Body of pancreas (tissue), 4 donors: ENCODE results near the gene FAM20B. TPM values are rescaled to one million over a fixed set of nuclear protein-coding genes. Genes with fewer than 3 reads are reported as not detected.

ENCODE experiments used
- ATAC-seq: fragments of 150-250 bp; one replicate; pipeline ENCODE4 v1.9.1; 2016
- DNase-seq, 4 donors: peaks; one replicate each; pipeline ENCODE4 v3.0.0-alpha.2; 2019
- H3K27ac ChIP-seq, 4 donors: fragments of 200-600 bp; sonication (generic); 1 replicate in 3 of 4; 2 replicates in 1 of 4; pipeline versions ENCODE4 v1.5.1 to v1.6.1; 2016 to 2019; ENCODE audit warnings: mild to moderate bottlenecking in 1 of 4, mixed read lengths in 1 of 4, moderate library complexity in 1 of 4
- H3K27me3 ChIP-seq, 2 donors: fragments of 200-600 bp; sonication (generic); one replicate each; pipeline ENCODE4 v1.6.0; 2016; ENCODE audit warnings: mild to moderate bottlenecking in 1 of 2
- H3K36me3 ChIP-seq, 2 donors: fragments of 200-600 bp; sonication (generic); replicated peaks in 1 of 2; 2 replicates each; pipeline ENCODE4 v1.5.1; 2016; ENCODE audit warnings: low read depth in 2 of 2; ENCODE audit not compliant: insufficient read depth in 1 of 2
- H3K4me1 ChIP-seq: fragments of 200-600 bp; sonication (generic); one replicate; pipeline ENCODE4 v1.6.0; 2016
- H3K4me3 ChIP-seq, 2 donors: fragments of 200-600 bp; sonication (generic); 1 replicate in 1 of 2; 2 replicates in 1 of 2; pipeline ENCODE4 v1.5.1; 2016 to 2019
- H3K9me3 ChIP-seq, 3 donors: fragments of 200-600 bp; sonication (generic); 1 replicate in 2 of 3; 2 replicates in 1 of 3; pipeline ENCODE4 v1.5.1; 2016
- POLR2A ChIP-seq, 3 donors: fragments of 450-650 bp; IDR thresholded peaks; one replicate each; pipeline ENCODE4 v1.6.1; 2016; ENCODE audit warnings: antibody characterized with exemption in 3 of 3, mild to moderate bottlenecking in 2 of 3
- WGBS, 2 donors: methylation state at CpG; one replicate each; pipeline ENCODE4 v1.1.5; 2017; 5-methylcytosine and 5-hydroxymethylcytosine counted together
- intact Hi-C: fragments of 100-400 bp; cut with DNase I; formaldehyde crosslinking; loops from one replicate; pipeline ENCODE4 v1.15.1; 2023
- total RNA-seq, 2 donors: library from RNA; depleted of rRNA; stranded (reverse); fragments of >200 nt; gene quantifications; one replicate each; pipeline ENCODE4 v1.1.0, GENCODE V29; 2016
- TF ChIP-seq, protein P1 (sequence below), 7 experiments: fragments of 450-650 bp in 4 of 7; fragments of 200-600 bp in 3 of 7; sonication (generic) in 3 of 7; IDR thresholded peaks; one replicate each; pipeline ENCODE4 v1.5.1; 2016 to 2019; ENCODE audit warnings: antibody characterized with exemption in 7 of 7

FAM20B gene
- total RNA-seq, 2 donors from 2014 or later: 11.4 to 11.9 TPM

DNA sequence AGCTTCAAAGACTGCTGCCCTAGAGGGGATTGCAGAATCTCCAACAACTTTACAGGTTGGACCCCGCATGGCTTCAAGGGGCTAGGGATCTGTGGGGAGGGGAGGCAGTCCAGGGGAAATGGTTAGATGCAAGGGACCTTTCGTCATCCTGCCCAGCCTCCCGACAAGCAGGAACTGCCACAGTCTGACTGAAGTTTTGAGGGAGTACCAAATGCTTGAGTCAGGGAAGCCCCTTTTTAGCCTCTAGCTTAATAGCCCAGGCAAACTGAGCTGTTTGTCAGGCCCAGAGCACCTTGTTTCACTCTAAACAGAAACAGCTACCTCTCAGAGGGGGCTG, 57.3 kb downstream of the FAM20B start:
- Histone ChIP-seq H3K4me1 (peaks cover 25% of the 10 kb centered on the region), H3K27ac (peak overlapping the region in 3 of 4 donors; percentile 78 to 91 (median 84)), H3K4me3 (peak overlapping the region in 1 of 2 donors; percentile 71), H3K36me3 (no peaks in the 10 kb centered on the region), H3K27me3 (no peaks in the 10 kb centered on the region), H3K9me3 (no peaks in the 10 kb centered on the region)
- intact Hi-C loops: loop anchor here (10.0 kb wide), 1 partner anchor 282 kb away; the partner anchor contains the start of gene AXDND1
- DNase-seq: no peak
- TF ChIP-seq, protein P1, sequence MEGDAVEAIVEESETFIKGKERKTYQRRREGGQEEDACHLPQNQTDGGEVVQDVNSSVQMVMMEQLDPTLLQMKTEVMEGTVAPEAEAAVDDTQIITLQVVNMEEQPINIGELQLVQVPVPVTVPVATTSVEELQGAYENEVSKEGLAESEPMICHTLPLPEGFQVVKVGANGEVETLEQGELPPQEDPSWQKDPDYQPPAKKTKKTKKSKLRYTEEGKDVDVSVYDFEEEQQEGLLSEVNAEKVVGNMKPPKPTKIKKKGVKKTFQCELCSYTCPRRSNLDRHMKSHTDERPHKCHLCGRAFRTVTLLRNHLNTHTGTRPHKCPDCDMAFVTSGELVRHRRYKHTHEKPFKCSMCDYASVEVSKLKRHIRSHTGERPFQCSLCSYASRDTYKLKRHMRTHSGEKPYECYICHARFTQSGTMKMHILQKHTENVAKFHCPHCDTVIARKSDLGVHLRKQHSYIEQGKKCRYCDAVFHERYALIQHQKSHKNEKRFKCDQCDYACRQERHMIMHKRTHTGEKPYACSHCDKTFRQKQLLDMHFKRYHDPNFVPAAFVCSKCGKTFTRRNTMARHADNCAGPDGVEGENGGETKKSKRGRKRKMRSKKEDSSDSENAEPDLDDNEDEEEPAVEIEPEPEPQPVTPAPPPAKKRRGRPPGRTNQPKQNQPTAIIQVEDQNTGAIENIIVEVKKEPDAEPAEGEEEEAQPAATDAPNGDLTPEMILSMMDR (IDR thresholded peaks at IDR 0.05): no peak
- peak in 1 of 3 donors; percentile 4 for TF ChIP-seq POLR2A (IDR thresholded peaks at IDR 0.05)
- 11% methylated on average over 3 of the region's 3 CpGs; no CpG with 5 or more reads in 1 of the 2 donors for WGBS, 2 donors
- ATAC-seq: no peak

DNA sequence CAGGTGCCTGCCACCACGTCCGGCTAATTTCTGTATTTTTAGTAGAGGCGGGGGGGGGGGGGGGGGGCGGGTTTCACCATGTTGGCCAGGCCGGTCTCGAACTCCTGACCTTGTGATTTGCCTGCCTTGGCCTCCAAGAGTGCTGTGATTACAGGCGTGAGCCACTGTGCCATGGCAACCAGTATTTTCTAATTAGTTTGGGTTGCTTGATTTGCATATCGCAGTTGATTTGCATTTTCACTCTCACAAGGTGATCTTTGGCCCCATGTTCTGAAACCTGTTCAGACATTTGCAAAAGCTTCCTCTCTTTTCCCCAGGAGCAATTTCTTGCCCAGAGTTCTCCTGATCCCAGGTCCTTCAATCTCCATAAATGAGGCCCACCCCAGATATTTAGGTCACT, 57.8 kb downstream of the FAM20B start:
- Histone ChIP-seq H3K9me3 (no peaks in the 10 kb centered on the region), H3K27ac (no peak overlapping the region), H3K36me3 (no peaks in the 10 kb centered on the region), H3K4me3 (no peak overlapping the region), H3K27me3 (no peaks in the 10 kb centered on the region), H3K4me1 (peaks cover 25% of the 10 kb centered on the region)
- DNase-seq: no peak
- TF ChIP-seq, protein P1 (IDR thresholded peaks at IDR 0.05): no peak
- TF ChIP-seq POLR2A (IDR thresholded peaks at IDR 0.05): no peak
- intact Hi-C loops: loop anchor here (10.0 kb wide), 1 partner anchor 281 kb away; the partner anchor contains the start of gene AXDND1
- no peak for ATAC-seq
- 67 to 72% methylated on average over 7 to 8 of the region's 8 CpGs for WGBS, 2 donors

DNA sequence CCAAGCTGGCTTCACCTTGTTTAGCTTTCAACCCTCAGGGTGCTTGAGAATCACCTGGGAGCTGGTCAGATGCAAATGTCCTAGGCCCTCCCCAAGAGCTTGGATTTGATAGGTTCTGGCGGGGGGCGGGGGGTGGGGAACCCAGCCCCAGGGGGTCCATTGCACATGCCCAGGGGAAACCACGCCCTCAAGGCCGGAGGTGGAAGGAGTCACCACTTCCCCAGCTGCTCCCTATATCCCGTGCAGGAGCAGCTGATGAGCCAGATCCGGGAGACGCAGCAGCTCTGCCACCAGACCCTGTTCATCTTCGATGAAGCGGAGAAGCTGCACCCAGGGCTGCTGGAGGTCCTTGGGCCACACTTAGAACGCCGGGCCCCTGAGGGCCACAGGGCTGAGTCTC, 62.0 kb downstream of the FAM20B start:
- intact Hi-C loops: loop anchor here (10.0 kb wide), 1 partner anchor 277 kb away; the partner anchor contains the start of gene AXDND1
- DNase-seq (peak in 3 of 4 donors; percentile 16 to 25 (median 17)), ATAC-seq (no peak)
- Histone ChIP-seq H3K36me3 (no peaks in the 10 kb centered on the region), H3K9me3 (no peaks in the 10 kb centered on the region), H3K4me1 (peaks cover 38% of the 10 kb centered on the region), H3K4me3 (no peak overlapping the region), H3K27ac (no peak overlapping the region), H3K27me3 (no peaks in the 10 kb centered on the region)
- TF ChIP-seq, protein P1 (IDR thresholded peaks at IDR 0.05): no peak
- no peak for TF ChIP-seq POLR2A (IDR thresholded peaks at IDR 0.05)
- 60 to 67% methylated on average over 1 to 11 of the region's 11 CpGs for WGBS, 2 donors

DNA sequence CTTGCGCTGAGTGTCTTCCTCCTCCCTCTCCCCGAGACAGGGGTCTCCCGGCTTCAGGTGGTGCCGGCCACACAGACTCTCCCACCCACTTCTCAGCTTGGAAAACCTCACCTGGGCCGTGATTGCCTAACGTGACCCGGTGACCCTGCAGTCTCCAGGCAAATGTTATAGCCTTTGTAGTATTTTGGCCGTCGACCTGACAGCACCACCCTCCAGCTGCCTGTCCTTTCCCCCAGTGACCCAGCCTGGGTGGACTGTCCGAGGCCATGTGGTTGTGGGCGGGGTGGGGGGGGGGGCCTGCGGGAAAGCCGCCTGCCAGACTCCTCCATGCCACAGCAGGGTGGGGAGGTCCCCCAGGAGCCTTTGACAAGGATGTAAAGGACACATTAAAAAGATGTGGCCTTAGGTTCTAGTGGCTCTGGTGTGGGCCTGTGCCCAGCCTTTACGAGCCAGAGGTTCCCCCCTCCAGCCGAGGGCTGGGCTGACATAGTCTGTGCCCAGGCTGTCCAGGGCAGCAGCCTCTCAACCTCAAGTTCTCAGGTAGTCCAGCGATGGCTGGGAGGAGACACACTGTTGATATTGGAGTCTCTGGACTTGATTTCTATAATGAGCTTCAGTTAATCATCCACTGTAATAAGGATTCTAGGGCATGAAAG, 64.3 kb downstream of the FAM20B start:
- Histone ChIP-seq H3K27ac (peak overlapping the region in 3 of 4 donors; percentile 39 to 75 (median 58)), H3K4me3 (no peak overlapping the region), H3K36me3 (peaks cover 4 to 8% of the 10 kb centered on the region in 2 donors), H3K9me3 (no peaks in the 10 kb centered on the region), H3K27me3 (no peaks in the 10 kb centered on the region), H3K4me1 (peaks cover 28% of the 10 kb centered on the region)
- WGBS, 2 donors: 72 to 85% methylated on average over 8 to 16 of the region's 16 CpGs
- ATAC-seq: no peak
- intact Hi-C loops: loop anchor here (10.0 kb wide), 1 partner anchor 275 kb away; the partner anchor contains the start of gene AXDND1
- DNase-seq: no peak
- TF ChIP-seq POLR2A (IDR thresholded peaks at IDR 0.05): no peak
- TF ChIP-seq, protein P1 (IDR thresholded peaks at IDR 0.05): no peak
